OCI-LY3 (cell line): ENCODE results near the gene NOL4L.

Experiments
- CTCF ChIP-seq: fragments of 200-600, 300-600 bp; sonication (generic); IDR thresholded peaks from 2 replicates; pipeline ENCODE4 v1.5.1; 2014; ENCODE audit warnings: antibody characterized with exemption, low read length, low read depth
- EZH2phosphoT487 ChIP-seq: fragments of 200-600 bp; shearing (Covaris generic); IDR thresholded peaks from 2 replicates; pipeline ENCODE4 v1.6.1; 2018; ENCODE audit warnings: antibody characterized with exemption, mixed run types, low read depth

GRCh38 chr20:32595143-32595542, 10.0 kb upstream of the NOL4L start:
- TF ChIP-seq CTCF: no peak
- no peak for TF ChIP-seq EZH2phosphoT487
